SK-N-SH treated with all-trans-retinoic acid at 6 μM for 48 hours (cell line): ENCODE measurements around the gene DEDD.

Experiments
- ATAC-seq: fragments of 200-7000 bp; cut with Tn5 transposase; 3 replicates; pipeline ENCODE4 v1.9.1; 2020; ENCODE audit warnings: mild to moderate bottlenecking, moderate library complexity
- ARNTL ChIP-seq: fragments of 450-650 bp; formaldehyde crosslinking; IDR thresholded peaks from 2 replicates; pipeline ENCODE4 v1.5.0; 2020; ENCODE audit warnings: low read depth, mild to moderate bottlenecking, moderate library complexity, borderline replicate concordance
- BACH2 ChIP-seq: fragments of 250-450 bp; sonication (Bioruptor Pico); IDR thresholded peaks from 2 replicates; pipeline ENCODE4 v1.9.0; 2021; ENCODE audit warnings: mild to moderate bottlenecking, borderline replicate concordance
- CSDC2 ChIP-seq: fragments of 250-450 bp; sonication (Bioruptor Pico); IDR thresholded peaks from 2 replicates; pipeline ENCODE4 v1.5.0; 2020; ENCODE audit warnings: mild to moderate bottlenecking, moderate library complexity
- ESRRG ChIP-seq: fragments of 250-450 bp; sonication (Bioruptor Pico); IDR thresholded peaks from 2 replicates; pipeline ENCODE4 v1.6.1; 2021; ENCODE audit warnings: mild to moderate bottlenecking
- GLIS3 ChIP-seq: fragments of 250-450 bp; sonication (Bioruptor Pico); IDR thresholded peaks from 2 replicates; pipeline ENCODE4 v1.5.0; 2020; ENCODE audit warnings: mild to moderate bottlenecking, moderate library complexity
- ISL1 ChIP-seq: fragments of 250-450 bp; sonication (Bioruptor Pico); IDR thresholded peaks from 2 replicates; pipeline ENCODE4 v2.1.2; 2022; ENCODE audit warnings: mild to moderate bottlenecking, moderate library complexity
- OSR1 ChIP-seq: fragments of 250-450 bp; sonication (Bioruptor Pico); IDR thresholded peaks from 2 replicates; pipeline ENCODE4 v1.8.0; 2022; ENCODE audit warnings: moderate library complexity, mild to moderate bottlenecking, inconsistent platforms
- PATZ1 ChIP-seq: fragments of 250-450 bp; sonication (Bioruptor Pico); IDR thresholded peaks from 2 replicates; pipeline ENCODE4 v1.8.0; 2020; ENCODE audit warnings: mild to moderate bottlenecking, moderate library complexity, borderline replicate concordance
- POU6F1 ChIP-seq: fragments of 250-450 bp; sonication (Bioruptor Pico); IDR thresholded peaks from 2 replicates; pipeline ENCODE4 v1.8.0; 2021; ENCODE audit warnings: low read depth, mild to moderate bottlenecking, moderate library complexity, borderline replicate concordance
- RARB ChIP-seq: fragments of 250-450 bp; sonication (Bioruptor Pico); IDR thresholded peaks from 2 replicates; pipeline ENCODE4 v1.8.0; 2021; ENCODE audit warnings: mild to moderate bottlenecking, moderate library complexity
- SNAI2 ChIP-seq: fragments of 250-450 bp; sonication (Bioruptor Pico); IDR thresholded peaks from 2 replicates; pipeline ENCODE4 v1.5.0; 2020; ENCODE audit warnings: mild to moderate bottlenecking, moderate library complexity
- TCF4 ChIP-seq: fragments of 250-450 bp; sonication (Bioruptor Pico); IDR thresholded peaks from 2 replicates; pipeline ENCODE4 v1.8.0; 2021; ENCODE audit warnings: mild to moderate bottlenecking, moderate library complexity, borderline replicate concordance
- TOX ChIP-seq: fragments of 250-450 bp; sonication (Bioruptor Pico); IDR thresholded peaks from 2 replicates; pipeline ENCODE4 v1.8.0; 2021; ENCODE audit warnings: mild to moderate bottlenecking, moderate library complexity, borderline replicate concordance
- ZC3H10 ChIP-seq: fragments of 250-450 bp; sonication (Bioruptor Pico); IDR thresholded peaks from 2 replicates; pipeline ENCODE4 v1.5.1; 2021; ENCODE audit warnings: mild to moderate bottlenecking, moderate library complexity
- ZFP30 ChIP-seq: fragments of 450-650 bp; formaldehyde crosslinking; IDR thresholded peaks from 2 replicates; pipeline ENCODE4 v1.5.0; 2022; ENCODE audit warnings: mild to moderate bottlenecking, moderate library complexity
- ZNF565 ChIP-seq: fragments of 450-650 bp; formaldehyde crosslinking; conservative IDR thresholded peaks from 2 replicates; pipeline ENCODE4 v1.5.0; 2020; ENCODE audit warnings: low read depth, mild to moderate bottlenecking, moderate library complexity
- ZNF70 ChIP-seq: fragments of 450-650 bp; formaldehyde crosslinking; IDR thresholded peaks from 2 replicates; pipeline ENCODE4 v1.5.0; 2020; ENCODE audit warnings: mild to moderate bottlenecking, moderate library complexity
- ZNF8 ChIP-seq: fragments of 450-650 bp; formaldehyde crosslinking; IDR thresholded peaks from 2 replicates; pipeline ENCODE4 v1.5.0; 2020; ENCODE audit warnings: mild to moderate bottlenecking, moderate library complexity
- TF ChIP-seq, protein P1 (sequence below): fragments of 250-450 bp; sonication (Bioruptor Pico); IDR thresholded peaks from 2 replicates; pipeline ENCODE4 v1.5.1; 2021; ENCODE audit warnings: mild to moderate bottlenecking, moderate library complexity
- TF ChIP-seq, protein P2 (sequence below): fragments of 250-450 bp; sonication (Bioruptor Pico); IDR thresholded peaks from 2 replicates; pipeline ENCODE4 v1.5.0; 2020; ENCODE audit warnings: mild to moderate bottlenecking, moderate library complexity
- TF ChIP-seq, protein P3 (sequence below): fragments of 250-450 bp; sonication (Bioruptor Pico); IDR thresholded peaks from 2 replicates; pipeline ENCODE4 v1.5.1; 2020; ENCODE audit warnings: low read depth, mild to moderate bottlenecking, moderate library complexity

DEDD gene

DNA sequence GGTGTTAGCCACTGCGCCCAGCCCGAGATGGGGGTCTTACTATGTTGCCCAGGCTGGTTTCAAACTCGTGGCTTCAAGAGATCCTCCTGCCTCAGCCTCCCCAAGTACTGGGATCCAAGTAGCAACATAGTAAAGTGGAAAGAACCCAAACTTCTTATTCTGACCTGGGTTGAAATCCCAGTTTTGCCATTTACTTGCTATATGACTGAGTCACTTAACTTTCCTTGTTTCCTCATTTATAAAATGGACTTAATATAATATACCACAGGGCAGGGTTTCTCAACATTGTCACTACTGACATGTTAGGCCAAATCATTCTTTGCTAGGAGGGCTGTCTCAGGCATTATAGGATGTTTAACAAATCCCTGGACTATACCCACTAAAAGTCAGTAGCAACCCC, 21.4 kb downstream of the DEDD start (continued):
- no peak for TF ChIP-seq TOX (CRISPR knock-in tag)
- no peak for TF ChIP-seq ARNTL (CRISPR knock-in tag)
- TF ChIP-seq, protein P1, sequence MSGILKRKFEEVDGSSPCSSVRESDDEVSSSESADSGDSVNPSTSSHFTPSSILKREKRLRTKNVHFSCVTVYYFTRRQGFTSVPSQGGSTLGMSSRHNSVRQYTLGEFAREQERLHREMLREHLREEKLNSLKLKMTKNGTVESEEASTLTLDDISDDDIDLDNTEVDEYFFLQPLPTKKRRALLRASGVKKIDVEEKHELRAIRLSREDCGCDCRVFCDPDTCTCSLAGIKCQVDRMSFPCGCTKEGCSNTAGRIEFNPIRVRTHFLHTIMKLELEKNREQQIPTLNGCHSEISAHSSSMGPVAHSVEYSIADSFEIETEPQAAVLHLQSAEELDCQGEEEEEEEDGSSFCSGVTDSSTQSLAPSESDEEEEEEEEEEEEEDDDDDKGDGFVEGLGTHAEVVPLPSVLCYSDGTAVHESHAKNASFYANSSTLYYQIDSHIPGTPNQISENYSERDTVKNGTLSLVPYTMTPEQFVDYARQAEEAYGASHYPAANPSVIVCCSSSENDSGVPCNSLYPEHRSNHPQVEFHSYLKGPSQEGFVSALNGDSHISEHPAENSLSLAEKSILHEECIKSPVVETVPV (CRISPR knock-in tag), result no peak

DNA sequence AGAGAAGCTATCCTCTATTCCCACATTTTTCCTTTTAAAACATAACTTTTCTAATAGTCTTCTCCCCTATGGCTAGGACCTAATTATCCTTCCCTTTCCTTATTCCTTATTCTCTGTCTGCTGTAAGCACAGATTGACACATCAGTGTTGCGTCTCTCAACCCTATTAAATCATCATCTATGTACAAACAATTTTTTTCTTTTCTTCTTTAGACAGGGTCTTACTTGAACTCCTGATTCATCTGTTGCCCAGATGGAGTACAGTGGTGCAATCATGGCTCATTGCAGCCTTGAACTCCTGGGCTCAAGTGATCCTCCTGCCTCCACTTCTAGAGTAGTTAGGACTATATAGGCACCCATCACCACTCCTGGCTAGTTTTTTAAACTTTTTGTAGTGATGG, 26.0 kb downstream of the DEDD start:
- TF ChIP-seq GLIS3 (CRISPR knock-in tag) (no peak), SNAI2 (no peak), POU6F1 (CRISPR knock-in tag) (no peak), PATZ1 (no peak), TOX (CRISPR knock-in tag) (no peak), TCF4 (CRISPR knock-in tag) (no peak), BACH2 (CRISPR knock-in tag) (no peak), ZC3H10 (CRISPR knock-in tag) (no peak), OSR1 (CRISPR knock-in tag) (no peak), CSDC2 (no peak)
- TF ChIP-seq, protein P1 (CRISPR knock-in tag), result no peak
- ATAC-seq, result no peak

- TF ChIP-seq OSR1 (CRISPR knock-in tag) (no peak), ZNF70 (no peak), TCF4 (CRISPR knock-in tag) (no peak), ZNF565 (CRISPR knock-in tag) (no peak), RARB (no peak), ISL1 (no peak), ZNF8 (no peak), BACH2 (CRISPR knock-in tag) (no peak), CSDC2 (no peak)
- ATAC-seq, result no peak
Observed at GRCh38 chr1:161100556-161100955, 31.9 kb downstream of the DEDD start.

- no peak; the same call in 2 of the 3 replicates for ATAC-seq
- TF ChIP-seq SNAI2 (no peak), ESRRG (CRISPR knock-in tag) (no peak), TOX (CRISPR knock-in tag) (no peak), TCF4 (CRISPR knock-in tag) (no peak), PATZ1 (no peak), ZFP30 (CRISPR knock-in tag) (no peak), ZC3H10 (CRISPR knock-in tag) (no peak), OSR1 (CRISPR knock-in tag) (no peak), POU6F1 (CRISPR knock-in tag) (no peak), CSDC2 (no peak)
- TF ChIP-seq, protein P2, sequence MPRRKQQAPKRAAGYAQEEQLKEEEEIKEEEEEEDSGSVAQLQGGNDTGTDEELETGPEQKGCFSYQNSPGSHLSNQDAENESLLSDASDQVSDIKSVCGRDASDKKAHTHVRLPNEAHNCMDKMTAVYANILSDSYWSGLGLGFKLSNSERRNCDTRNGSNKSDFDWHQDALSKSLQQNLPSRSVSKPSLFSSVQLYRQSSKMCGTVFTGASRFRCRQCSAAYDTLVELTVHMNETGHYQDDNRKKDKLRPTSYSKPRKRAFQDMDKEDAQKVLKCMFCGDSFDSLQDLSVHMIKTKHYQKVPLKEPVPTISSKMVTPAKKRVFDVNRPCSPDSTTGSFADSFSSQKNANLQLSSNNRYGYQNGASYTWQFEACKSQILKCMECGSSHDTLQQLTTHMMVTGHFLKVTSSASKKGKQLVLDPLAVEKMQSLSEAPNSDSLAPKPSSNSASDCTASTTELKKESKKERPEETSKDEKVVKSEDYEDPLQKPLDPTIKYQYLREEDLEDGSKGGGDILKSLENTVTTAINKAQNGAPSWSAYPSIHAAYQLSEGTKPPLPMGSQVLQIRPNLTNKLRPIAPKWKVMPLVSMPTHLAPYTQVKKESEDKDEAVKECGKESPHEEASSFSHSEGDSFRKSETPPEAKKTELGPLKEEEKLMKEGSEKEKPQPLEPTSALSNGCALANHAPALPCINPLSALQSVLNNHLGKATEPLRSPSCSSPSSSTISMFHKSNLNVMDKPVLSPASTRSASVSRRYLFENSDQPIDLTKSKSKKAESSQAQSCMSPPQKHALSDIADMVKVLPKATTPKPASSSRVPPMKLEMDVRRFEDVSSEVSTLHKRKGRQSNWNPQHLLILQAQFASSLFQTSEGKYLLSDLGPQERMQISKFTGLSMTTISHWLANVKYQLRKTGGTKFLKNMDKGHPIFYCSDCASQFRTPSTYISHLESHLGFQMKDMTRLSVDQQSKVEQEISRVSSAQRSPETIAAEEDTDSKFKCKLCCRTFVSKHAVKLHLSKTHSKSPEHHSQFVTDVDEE (CRISPR knock-in tag), result no peak
- TF ChIP-seq, protein P3, sequence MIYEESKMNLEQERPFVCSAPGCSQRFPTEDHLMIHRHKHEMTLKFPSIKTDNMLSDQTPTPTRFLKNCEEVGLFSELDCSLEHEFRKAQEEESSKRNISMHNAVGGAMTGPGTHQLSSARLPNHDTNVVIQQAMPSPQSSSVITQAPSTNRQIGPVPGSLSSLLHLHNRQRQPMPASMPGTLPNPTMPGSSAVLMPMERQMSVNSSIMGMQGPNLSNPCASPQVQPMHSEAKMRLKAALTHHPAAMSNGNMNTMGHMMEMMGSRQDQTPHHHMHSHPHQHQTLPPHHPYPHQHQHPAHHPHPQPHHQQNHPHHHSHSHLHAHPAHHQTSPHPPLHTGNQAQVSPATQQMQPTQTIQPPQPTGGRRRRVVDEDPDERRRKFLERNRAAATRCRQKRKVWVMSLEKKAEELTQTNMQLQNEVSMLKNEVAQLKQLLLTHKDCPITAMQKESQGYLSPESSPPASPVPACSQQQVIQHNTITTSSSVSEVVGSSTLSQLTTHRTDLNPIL, result no peak
Observed at GRCh38 chr1:161099090-161099802, 33.2 kb downstream of the DEDD start.
